ENCODE results near the gene ACP3.

GRCh38 chr3:132399054-132399929 lies 82.1 kb downstream of the ACP3 start:
- TF ChIP-seq TCF12 (IDR thresholded peaks at IDR 0.05; ENCODE audit: low read depth) (no peak), USF1 (IDR thresholded peaks at IDR 0.05) (no peak)

All from Ishikawa (cell line).